MM.1S (cell line): ENCODE data around the gene GLB1L2.

ENCODE experiments used
- EZH2 ChIP-seq: fragments of 300-600 bp; sonication (generic); optimal IDR thresholded peaks from 2 replicates; pipeline ENCODE3; 2017; ENCODE audit warnings: low read depth, mild to moderate bottlenecking, antibody characterized with exemption, low read length, mixed read lengths
- EZH2phosphoT487 ChIP-seq: fragments of 300-600 bp; sonication (generic); IDR thresholded peaks from 2 replicates; pipeline ENCODE4 v1.6.1; 2018; ENCODE audit warnings: antibody characterized with exemption, low read length
- TF ChIP-seq, protein P1 (sequence below): fragments of 300-600 bp; sonication (generic); IDR thresholded peaks from 2 replicates; pipeline ENCODE4 v1.5.1; 2016; ENCODE audit warnings: antibody characterized with exemption, low read length, mixed read lengths

DNA sequence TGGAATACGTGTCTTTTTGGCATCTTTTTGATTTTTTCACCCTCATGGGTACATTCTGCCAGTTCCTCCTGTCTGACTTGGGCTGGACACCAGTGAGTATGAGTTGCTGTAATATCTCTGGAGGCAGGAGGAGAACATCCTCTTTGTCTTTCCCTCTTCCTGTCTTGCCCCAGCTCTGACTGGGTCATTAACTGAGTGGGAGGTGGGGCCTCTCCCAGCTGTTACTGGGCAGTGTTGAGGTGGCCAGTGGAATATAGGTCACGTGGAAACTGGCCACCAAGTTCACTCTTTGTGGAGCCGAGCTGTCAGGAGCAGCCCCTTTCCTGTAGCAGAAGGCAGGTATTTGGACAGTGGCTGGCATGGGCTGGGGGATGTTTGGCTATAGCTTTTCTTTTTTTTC, 2.2 kb downstream of the GLB1L2 start:
- TF ChIP-seq, protein P1, sequence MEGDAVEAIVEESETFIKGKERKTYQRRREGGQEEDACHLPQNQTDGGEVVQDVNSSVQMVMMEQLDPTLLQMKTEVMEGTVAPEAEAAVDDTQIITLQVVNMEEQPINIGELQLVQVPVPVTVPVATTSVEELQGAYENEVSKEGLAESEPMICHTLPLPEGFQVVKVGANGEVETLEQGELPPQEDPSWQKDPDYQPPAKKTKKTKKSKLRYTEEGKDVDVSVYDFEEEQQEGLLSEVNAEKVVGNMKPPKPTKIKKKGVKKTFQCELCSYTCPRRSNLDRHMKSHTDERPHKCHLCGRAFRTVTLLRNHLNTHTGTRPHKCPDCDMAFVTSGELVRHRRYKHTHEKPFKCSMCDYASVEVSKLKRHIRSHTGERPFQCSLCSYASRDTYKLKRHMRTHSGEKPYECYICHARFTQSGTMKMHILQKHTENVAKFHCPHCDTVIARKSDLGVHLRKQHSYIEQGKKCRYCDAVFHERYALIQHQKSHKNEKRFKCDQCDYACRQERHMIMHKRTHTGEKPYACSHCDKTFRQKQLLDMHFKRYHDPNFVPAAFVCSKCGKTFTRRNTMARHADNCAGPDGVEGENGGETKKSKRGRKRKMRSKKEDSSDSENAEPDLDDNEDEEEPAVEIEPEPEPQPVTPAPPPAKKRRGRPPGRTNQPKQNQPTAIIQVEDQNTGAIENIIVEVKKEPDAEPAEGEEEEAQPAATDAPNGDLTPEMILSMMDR = no peak
- TF ChIP-seq EZH2phosphoT487 = no peak
- no peak for TF ChIP-seq EZH2
